GM21576 (cell line): Measurements from ENCODE around the gene SNX8.
"Not testable (repeated sequence)": the region's sequence is repeated elsewhere in the genome, so short reads cannot be mapped to it uniquely, and the experiment has no call there.

Experiments
- ATAC-seq: cut with Tn5 transposase; IDR thresholded peaks from one replicate; pipeline ENCODE4 v1.9.1; 2021; ENCODE audit warnings: mild to moderate bottlenecking, moderate library complexity; ENCODE audit not compliant: unreplicated experiment

The SNX8 gene

DNA sequence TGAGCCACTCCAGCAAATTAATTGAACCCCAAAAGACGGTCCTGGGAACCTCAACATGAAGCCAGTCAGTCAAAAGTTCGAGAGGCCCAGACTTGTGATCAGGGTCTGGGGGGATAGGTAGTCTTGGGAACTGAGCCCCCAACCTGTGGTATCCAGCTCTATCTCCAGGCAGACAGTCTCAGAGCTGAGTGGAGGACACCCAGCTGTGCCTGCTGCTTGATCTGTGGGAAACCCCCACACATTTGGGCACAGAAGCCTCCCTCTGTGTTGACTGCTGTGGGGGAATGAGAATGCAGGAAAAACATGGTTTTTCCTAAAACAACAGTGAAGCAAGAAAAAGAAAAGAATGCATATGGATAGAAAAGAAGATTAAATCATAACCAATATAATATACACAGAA is 16.3 kb upstream of the SNX8 start:
- no peak for ATAC-seq

DNA sequence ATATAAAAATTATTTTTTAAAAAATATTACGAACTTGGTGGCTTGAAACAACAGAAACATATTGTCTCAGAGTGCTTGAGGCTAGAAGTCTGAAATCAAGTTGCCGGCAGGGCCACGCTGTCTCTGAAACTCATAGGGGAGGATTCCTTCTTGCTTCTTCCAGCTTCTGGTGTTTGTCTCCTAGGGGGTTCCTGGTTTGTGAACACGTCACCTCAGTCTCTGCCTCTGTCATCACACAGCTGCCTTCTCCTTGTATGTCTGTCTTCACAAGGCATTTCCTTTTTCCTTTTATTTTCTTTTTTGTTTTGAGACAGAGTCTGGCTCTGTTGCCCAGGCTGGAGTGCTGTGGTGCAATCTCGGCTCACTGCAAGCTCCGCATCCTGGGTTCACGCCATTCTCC is 12.7 kb upstream of the SNX8 start:
- no peak for ATAC-seq

DNA sequence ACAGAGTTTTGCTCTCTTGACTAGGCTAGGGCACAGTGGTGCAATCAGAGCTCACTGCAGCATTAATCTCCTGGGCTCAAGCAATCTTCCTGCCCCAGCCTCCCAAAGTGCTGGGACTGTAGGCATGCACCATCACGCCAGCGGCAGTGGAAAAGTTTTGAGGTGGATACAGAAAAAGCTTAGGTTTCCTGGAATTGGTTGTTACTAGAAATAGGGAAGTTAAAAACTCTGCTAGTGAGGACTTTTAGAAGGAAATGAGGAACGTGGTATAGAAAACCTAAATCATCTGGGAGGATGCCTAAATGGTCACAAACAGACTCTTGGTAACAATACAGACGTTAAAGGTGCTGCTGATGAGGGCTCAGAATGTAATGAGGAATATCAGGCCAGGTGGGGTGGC is 10.9 kb upstream of the SNX8 start:
- no peak for ATAC-seq

DNA sequence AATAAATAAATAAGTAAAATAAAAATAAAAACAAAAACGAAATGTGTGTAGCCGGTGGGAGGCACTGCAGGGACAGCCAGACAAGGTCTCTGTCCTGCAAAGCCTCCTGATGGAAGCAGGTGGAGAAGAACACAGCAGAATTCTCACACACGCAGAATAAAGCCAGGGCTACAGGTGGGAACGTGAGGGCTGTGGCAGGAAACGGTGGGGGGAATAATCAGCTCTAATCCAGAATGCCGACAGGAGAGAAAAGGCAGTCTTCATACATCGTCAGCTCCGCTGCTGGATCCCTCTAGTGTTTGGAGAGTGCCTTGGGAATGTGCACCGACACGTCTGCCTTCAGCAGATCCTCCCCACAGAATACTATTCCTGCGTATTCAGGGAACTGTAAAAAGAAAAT is 6.8 kb upstream of the SNX8 start:
- ATAC-seq: no peak

DNA sequence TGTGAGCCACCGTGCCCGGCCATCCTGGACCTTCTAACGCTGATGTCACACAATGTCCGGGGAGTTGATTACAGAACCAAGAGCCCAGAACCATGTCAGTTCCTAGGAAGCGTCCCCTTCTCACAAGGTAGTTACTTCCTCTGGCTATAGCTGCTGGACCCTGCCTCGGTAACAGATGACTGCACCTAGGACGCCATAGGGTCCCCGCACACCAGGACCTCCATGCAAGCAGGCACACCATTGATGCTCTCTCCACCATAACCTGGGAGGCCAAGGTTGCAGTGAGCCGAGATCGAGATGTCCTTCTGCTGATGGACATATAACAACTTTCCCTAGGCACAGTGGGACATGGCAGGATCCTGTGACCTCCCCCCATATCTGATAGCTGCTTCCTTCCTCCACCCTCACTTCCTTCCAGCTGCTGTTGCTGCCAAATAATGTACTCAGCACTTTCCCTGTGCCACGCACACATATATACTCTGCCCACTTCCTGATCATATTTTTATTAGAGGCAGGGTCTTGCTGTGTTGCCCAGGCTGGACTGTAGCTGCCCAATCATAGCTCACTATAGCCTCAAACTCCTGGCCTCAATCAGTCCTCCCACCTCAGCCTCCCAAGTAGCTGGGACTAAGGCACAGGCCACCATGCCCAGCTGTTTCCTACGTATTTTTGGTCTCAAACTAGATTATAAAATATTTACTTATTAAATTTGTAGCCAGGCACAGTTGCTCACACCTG is 3.5 kb upstream of the SNX8 start:
- no peak for ATAC-seq

DNA sequence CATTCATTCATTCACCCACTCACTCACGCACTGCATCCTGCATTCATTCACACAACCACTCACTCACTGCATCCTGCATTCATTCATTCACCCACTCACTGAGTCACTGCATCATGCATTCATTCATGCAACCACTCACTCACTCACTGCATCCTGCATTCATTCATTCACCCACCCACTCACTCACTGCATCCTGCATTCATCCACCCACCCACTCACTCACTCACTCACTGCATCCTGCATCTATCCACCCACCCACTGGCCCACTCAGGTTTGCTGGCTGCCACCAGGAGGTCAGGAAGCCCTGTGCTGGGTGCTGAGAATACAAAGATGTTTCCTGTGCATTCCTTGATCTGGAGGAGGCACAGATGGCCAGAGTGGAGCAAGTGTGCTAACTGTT is 2.3 kb upstream of the SNX8 start:
- ATAC-seq: no peak

DNA sequence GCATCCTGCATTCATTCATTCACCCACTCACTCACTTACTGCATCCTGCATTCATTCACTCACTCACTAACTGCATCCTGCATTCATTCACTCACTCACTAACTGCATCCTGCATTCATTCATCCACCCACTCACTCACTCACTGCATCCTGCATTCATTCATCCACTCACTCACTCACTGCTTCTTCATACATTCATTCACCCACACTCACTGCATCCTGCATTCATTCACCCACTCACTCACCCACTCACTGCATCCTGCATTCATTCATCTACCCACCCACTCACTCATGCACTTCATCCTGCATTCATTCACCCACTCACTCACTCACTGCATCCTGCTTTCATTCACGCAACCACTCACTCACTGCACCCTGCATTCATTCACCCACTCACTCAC is 1.5 kb upstream of the SNX8 start:
- ATAC-seq: no peak

GRCh38 chr7:2314956-2315530 is 802 bp upstream of the SNX8 start:
- not testable (repeated sequence) for ATAC-seq

DNA sequence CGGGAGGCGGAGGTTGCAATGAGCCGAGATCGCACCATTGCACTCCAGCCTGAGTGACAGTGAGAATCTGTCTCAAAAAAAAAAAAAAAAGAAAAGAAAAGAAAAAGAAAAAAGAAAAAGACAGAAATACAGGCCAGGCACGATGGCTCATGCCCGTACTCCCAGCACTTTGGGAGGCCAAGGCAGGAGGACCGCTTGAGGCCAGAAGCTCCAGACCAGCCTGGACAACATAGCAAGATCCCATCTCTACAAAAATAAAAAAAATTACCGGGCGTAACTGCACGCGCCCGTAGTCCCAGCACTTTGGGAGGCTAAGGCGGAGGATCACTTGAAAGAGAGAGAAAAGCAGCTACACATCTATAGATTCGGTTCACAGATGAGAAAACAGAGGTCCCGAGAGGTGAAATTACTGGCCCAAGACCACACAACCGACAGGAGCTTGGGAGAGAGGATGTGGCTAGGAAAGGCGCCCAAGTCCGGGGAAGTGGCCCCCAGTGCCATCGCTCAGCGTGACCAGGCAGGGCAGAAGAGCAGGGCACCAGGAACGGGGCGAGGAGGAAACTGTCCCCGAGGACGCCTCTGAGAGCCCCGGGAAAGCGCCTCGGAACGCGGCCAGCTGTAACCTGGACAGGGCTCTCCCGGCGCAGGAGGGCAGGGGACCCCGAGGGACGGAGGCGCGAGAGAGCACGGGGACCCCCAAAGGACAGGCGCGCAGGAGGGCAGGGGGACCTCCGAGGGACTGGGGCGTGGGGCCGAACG is 612 bp downstream of the SNX8 start:
- ATAC-seq: peak; percentile 12

DNA sequence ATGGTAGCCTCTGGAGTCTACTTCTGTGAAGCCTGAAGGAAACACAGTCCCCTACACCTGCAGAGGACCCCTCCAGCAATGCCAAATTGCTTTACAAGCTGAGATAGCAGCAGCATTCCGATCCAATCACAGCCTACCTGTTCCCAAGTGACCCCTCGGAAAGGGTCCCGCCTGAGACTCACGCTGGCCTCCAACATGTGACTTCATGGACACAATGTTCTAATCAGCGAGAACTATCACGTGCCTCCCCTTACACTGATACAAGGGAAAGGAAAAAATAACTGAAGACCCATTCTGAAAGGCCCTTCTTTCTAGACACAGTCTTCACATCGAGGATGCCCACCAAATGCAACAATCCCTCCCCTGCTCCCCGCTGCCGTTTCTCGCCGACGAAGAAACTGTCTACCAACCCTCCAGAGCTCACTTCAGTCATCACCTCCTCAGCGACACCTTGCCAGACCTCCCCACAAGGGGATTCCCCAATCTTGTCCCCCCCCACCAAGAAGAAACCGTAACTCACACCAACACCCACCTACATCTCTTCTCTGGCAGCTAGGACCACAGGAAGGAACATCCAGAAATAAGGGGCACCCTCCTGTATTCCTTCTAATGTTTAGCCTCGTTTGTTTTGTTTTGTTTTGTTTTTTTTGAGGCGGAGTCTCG is 1.8 kb downstream of the SNX8 start:
- no peak for ATAC-seq

GRCh38 chr7:2309889-2310331 is 4.3 kb downstream of the SNX8 start:
- ATAC-seq: no peak

- peak; percentile 53 for ATAC-seq
Observed at GRCh38 chr7:2307690-2308107, 6.5 kb downstream of the SNX8 start.

- ATAC-seq: no peak
Observed at GRCh38 chr7:2306688-2307087, 7.6 kb downstream of the SNX8 start.

DNA sequence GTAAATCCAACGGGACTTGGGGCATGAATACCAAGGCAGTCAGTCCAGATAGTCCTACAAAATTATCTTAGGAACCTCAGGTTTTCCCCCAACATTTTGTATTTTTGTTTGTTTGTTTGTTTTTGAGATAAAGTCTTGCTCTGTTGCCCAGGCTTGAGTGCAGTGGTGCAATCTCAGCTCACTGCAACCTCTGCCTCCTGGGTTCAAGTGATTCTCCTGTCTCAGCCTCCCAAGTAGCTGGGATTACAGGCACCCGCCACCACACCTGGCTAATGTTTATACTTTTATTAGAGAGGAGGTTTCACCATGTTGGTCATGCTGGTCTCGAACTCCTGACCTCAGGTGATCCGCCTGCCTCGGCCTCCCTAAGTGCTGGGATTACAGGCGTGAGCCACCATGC is 9.0 kb downstream of the SNX8 start:
- ATAC-seq: not testable (repeated sequence)

GRCh38 chr7:2303520-2303919 is 10.7 kb downstream of the SNX8 start:
- not testable (repeated sequence) for ATAC-seq

DNA sequence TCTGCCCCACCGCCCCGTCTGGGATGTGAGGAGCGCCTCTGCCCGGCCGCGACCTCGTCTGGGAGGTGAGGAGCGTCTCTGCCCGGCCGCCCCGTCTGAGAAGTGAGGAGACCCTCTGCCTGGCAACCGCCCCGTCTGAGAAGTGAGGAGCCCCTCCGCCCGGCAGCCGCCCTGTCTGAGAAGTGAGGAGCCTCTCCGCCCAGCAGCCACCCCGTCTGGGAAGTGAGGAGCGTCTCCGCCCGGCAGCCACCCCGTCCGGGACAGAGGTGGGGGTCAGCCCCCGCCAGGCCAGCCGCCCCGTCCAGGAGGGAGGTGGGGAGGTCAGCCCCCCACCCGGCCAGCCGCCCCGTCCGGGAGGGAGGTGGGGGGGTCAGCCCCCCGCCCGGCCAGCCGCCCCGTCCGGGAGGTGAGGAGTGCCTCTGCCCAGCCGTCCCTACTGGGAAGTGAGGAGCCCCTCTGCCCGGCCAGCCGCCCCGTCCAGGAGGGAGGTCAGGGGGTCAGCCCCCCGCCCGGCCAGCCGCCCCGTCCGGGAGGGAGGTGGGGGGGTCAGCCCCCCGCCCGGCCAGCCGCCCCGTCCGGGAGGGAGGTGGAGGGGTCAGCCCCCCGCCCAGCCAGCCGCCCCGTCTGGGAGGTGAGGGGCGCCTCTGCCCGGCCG is 11.4 kb downstream of the SNX8 start:
- ATAC-seq: not testable (repeated sequence)

DNA sequence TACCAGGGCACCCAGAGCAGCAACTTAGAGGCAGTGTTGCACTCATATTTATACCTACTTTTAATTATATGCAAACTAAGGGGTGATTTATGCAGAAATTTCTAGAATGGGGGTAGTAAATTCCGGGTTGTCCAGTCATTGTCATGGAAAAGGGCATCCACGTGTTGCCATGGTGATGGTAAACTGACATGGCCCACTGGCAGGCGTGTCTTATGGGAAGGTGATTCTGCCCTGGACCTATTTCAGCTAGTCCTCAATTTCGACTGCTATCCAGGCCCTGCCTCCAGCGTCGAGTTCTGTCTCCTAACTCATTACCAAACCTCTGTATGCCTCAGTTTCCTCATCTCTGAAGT is 12.8 kb downstream of the SNX8 start:
- ATAC-seq: no peak

GRCh38 chr7:2299870-2300512 is 14.2 kb downstream of the SNX8 start:
- no peak for ATAC-seq

- ATAC-seq: peak; percentile 54
Observed at GRCh38 chr7:2299131-2299829, 15.0 kb downstream of the SNX8 start.

DNA sequence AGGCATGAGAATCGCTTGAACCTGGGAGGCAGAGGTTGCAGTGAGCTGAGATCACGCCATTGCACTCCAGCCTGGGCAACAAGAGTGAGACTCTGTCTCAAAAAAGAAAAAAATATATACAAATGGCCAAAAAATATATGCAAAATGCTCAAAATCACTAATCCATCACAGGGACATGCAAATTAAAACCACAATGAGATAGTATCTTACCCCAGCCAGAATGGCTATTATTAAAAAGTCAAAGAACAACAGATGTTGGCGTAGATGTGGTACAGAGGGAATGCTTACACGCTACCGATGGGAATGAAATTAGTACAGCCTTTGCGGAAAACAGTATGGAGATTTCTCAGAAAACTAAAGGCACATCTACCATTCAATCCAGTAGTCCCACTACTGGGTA is 17.4 kb downstream of the SNX8 start:
- no peak for ATAC-seq
